Measurements from ENCODE around the gene SNCAIP.
A peak's percentile ranks its signal among the peaks of the same experiment; 100 is the strongest.

Gene SNCAIP

DNA sequence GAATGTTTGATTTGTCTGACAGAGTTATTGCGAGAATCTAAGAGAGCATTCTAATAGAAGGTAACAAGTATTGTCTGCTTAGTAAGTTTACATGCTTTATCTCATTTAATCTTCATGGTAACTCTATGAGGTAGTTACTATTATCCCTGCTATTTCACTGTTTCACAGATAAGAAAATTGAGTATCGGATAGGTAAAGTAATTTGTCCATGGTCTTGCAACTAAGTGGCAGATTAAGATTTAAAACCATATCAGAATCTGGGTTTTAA, 118.2 kb downstream of the SNCAIP start:
- no peak for DNase-seq

GRCh38 chr5:122431298-122431697, 119.3 kb downstream of the SNCAIP start:
- no peak for DNase-seq

- no peak for DNase-seq
Observed at GRCh38 chr5:122434205-122434970, 122.4 kb downstream of the SNCAIP start.

DNA sequence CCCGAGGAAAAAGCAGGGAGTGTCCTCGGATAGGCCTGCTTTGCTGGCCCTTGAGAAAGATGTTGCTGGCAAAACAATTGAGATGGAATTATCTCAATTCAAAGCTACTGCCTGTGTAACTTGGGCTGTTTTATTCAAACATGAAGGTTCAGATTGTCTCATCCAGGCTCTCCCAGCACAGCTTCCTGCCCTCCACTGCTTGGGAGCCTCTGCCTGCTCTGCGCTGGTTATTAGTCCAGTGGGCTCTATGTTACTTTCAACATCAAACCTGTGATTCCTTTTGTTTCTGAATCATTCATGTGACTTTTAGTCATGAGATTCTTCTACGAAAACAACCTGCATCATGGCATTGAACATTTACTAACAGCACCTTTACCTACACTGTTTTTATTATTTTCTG, 123.2 kb downstream of the SNCAIP start:
- no peak for DNase-seq

DNA sequence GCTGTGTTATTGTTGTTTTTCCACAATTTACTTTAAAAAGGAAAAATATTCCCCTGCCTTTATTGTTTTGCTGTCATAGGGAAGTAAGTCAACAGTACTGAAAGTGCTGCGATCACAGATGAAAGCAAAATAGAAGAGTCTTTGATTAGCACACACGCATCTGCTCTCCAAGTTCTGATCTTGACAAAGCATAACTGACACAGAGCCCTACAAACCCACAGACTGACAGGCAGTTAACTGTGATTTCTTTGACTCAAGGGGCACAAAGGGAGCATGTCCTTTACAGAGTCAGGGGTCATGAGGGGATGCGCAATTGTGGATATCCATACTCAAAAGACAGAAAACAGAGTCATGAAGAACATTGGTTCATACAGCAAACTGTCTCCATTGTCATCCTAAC, 123.7 kb downstream of the SNCAIP start:
- DNase-seq = no peak

DNA sequence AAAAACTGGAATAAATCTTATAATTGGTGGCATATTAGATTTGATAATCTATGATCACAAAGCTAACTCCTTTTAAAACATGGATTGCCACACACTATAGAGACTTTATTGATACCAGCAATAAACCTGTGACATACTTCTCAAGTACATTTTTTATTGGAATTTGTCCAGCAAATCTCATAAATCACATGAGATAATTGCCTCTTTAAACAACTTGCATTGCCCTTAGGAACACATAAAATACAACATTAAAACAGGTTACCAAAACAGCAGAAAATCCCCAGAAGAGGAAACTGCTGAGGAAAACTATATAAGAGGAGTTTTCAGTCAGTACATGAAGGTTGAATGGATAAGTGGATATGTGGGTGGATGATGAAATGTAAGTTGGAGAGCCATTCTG, 124.6 kb downstream of the SNCAIP start:
- DNase-seq = no peak

DNA sequence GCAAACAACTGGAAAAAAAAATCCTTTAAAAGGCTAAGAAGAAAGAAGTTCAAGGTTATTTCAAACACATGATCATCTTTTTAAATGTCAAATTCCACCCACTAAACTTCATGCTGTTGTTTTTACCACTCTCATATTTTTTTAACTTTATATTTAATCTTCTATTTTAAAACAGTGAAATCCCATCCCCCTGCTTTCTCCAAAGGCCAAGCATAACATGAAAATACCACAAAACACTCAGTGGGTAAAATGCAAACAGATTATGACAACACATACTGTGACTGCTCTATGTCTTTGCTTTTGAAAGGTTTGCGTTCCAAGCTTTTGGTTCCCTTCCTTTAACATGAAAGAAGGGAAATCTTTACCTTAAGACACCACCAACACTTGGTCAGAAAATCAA, 127.6 kb downstream of the SNCAIP start:
- DNase-seq = no peak

GRCh38 chr5:122442938-122443337, 130.9 kb downstream of the SNCAIP start:
- DNase-seq = no peak

DNA sequence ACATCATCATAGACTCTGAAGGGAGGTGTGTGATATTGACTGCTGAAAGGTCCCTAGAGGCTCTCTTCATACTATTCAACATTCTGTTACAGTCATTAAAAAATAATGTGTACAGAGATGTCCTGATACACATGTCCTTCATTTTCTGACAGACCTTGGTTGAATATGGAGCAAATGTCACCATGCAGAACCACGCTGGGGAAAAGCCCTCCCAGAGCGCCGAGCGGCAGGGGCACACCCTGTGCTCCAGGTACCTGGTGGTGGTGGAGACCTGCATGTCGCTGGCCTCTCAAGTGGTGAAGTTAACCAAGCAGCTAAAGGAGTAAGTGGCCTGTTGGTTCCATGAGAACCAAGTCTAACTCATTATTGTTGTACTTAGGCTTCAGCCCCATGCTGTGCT, 132.4 kb downstream of the SNCAIP start:
- DNase-seq = no peak

GRCh38 chr5:122445070-122445469, 133.0 kb downstream of the SNCAIP start:
- no peak for DNase-seq

GRCh38 chr5:122447072-122447471, 135.0 kb downstream of the SNCAIP start:
- DNase-seq = no peak

DNA sequence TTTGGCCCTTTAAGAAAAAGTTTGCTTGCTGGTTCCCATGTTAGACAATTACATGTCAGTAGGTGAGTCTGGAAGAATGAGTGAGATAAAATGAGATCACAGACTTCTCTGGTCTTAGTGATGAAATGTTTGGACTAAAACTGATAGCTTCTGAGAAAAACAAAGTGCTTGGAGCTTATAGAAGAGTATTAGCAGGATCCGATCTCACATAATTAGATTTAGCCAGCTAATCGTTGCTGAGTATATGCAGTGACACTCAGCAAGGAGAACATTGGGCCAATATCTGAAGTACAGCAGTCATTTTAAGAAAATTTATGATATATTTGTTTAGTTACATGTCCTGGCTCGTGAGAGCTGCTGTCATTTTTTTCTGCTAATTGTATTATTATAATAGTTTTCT, 135.8 kb downstream of the SNCAIP start:
- DNase-seq = no peak

GRCh38 chr5:122454541-122454940, 142.5 kb downstream of the SNCAIP start:
- no peak for DNase-seq

DNA sequence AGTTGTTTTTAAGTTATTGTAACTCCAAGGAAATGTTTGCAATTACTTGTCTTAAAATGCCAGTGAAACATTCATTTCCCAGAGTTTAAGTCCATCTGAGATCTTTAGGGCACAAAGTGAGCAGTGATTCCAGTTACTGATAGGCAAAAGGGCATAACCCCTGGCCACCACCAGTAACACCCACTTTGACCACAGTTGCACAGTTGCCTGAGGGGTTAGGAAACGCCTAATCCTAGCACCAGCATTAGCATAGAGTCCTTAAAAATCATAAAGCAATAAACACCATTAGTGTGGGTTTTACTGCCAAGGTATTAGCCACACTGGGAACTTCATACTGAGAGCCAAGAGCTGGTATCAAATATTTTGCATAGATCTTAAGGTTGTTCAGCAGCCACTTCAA, 143.9 kb downstream of the SNCAIP start:
- no peak for DNase-seq

DNA sequence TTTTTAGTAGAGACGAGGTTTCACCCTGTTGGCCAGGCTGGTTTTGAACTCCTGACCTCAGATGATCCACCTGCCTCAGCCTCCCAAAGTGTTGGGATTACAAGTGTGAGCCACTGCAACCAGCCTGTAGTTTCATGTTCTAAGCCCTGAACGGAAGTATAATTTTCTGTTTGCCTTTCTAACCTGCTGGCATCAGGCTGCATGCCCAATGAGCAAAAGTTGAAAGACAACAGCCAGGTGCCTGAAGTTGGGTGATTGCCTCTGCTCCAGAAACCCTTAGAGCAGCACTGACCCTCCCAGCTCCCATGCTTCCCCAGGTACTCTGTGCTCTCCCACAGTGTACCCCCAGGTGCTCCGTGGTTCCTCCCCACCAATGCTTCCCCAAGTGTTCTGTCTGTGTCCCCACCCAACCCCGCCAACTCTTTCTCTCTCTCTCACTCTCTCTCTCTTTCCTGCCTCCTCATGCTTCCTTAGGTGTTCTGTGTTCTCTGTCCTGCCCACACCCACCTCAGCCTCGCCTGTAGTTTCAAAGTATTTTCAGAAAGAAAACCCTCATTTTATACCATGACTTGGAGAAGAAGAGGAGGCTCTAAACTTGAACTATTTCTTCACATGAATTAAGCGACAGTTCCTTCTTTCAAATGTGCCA, 145.3 kb downstream of the SNCAIP start:
- no peak for DNase-seq

- peak; percentile 4 for DNase-seq
Observed at GRCh38 chr5:122458278-122458872, 146.3 kb downstream of the SNCAIP start.

DNA sequence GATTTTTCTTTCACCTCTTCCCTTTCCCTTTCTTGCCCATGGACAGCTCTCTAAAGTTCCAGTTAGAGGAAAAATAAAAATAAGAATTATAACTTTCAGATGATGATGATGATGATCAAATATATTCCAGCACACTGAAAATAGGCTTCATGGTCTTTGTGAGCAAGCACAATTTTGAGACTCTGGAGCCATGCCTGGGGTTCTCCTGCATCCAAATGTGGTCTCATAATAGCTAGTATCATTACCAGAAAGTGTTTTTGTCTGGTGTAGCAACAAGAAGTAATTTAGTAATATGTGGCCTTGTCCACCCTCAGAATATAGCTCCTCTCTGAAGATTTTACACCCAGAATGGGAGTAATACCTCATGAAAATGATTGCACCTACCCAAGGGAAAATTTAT, 150.4 kb downstream of the SNCAIP start:
- DNase-seq = no peak

- DNase-seq = no peak
Observed at GRCh38 chr5:122463221-122463620, 151.2 kb downstream of the SNCAIP start.

- DNase-seq = no peak
Observed at GRCh38 chr5:122464191-122464590, 152.2 kb downstream of the SNCAIP start.

GRCh38 chr5:122465031-122465577, 153.1 kb downstream of the SNCAIP start:
- no peak for DNase-seq

DNA sequence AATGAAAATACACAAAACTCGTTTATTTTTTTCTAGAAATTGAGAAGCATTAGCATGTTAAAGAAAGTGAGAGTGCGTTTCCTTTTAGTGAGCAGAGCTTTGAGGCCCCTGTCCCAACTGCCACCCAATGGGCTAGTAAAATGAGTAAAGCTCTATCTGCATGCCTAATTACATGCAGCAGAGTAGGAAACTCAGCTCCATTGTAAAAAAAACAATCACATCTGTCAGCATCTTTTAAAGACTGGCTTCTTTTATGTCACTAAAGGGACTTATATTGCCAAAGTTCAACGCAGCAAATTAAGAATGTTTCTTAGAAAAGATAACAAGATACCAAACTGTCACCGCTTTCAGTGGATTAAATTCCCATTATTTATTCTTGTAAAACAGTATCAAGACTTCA, 154.0 kb downstream of the SNCAIP start:
- DNase-seq = no peak

GRCh38 chr5:122468351-122469116, 156.5 kb downstream of the SNCAIP start:
- no peak for DNase-seq

DNA sequence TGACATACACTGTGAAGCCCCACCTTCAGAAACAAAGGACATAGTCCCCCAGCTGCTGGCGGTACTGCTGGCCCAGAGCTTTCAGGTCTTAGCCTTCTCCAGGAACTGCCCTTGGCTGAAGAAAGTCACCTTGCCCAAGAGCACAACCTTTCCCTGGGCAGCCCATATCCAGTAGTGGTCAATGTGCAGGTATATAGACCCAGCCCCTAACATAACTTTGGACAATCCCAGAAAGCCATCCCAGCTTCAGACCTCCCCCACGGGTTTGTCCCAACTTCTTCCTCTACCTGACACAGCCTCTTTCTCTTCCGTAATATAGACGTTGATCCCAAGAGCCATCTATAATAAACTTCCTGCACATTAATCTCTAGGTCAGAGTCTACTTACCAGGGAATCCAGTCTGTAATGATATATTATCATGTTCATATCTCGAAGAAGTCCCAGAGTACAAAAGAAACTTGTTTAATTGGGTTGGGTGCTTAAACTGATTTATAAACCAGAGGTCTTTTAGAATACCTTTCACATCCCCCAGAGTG, 157.4 kb downstream of the SNCAIP start:
- DNase-seq = no peak

All from DMS153 (cell line).